NCI-H345 (cell line): ENCODE data around the gene C1QTNF5.

Experiments used
- DNase-seq: peaks from one replicate; lab custom pipeline; 2025; lab: John Stamatoyannopoulos, UW

C1QTNF5 gene

DNA sequence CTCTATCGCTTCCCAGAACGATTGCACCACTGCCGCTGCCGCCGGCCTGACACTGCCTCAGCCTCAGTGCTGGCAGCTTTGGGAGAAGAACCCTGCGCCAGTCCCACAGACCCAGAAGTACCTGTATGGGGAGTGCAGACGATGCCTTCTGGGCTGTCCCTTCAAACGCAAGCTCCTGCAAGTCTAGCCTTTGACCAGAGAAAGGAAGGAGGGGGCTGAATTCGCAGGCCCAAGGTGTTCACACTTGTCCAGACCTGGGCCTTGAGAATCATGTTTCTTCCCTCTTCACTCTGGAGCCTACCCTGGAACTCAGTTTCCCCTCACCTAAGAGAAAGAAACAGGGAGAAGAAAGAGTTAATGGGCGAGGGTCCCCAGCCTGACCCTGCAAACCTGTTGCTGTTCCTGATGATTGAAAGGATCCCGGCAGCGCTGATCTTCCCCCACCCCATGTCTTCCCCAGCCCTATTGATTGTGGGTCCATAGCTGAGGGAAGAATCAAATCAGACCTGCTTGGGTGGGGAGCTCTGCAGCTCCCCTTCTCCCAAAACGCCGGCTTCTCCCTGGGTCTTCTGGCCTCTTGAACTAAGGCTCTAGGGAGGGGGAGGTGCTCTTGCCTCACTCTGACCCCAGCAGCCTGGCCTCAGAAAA lies 23.0 kb downstream of the C1QTNF5 start:
- DNase-seq = no peak

DNA sequence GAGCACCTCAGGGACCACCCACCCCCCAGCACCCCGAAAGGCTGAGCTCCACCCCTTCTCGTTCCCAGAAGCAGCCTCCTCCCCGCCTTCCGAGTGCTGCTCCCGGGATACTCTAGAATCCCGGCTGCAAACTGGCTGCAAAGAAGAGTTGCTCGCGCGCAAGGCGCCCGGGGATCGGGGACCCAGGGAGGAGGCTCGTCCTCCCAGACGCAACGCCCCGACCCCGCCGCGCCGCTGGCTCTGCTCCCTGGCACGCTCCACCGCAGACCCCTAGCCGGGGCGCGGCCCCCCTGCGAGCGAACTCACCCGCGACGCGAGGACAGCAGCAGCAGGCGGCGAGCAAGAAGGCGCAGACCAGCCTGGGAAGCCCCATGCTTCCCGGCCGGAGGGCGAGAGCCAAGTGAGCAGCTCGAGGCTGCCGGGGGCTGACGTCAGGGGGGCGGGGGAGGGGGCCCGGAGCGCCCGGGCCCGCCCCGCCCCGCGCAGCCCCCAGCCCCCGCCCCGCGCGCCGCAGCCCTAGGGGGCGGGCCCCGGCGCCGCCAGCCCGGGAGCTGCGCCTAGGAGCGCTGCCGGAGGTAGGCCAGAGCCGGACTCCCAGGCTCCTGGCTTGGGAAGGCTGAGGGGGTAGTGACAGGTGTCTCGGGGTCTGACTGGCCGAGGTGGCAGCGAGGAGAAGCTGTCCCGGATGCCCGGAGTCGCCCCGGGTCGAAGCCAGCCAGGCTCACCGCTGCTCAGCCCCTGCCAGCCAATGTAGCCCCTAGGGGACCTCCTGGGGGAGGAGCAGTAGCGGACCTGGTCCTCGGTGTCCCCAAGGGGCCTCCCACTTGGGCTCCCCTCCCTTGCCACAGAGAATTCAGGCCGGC lies 23.7 kb downstream of the C1QTNF5 start, which contains the start of gene MCAM:
Gene MCAM (minus strand): TSS at position 402 of the 863 bp plus-strand sequence. CDS start 29 bp downstream, at position 373.
- peak; percentile 46 for DNase-seq

DNA sequence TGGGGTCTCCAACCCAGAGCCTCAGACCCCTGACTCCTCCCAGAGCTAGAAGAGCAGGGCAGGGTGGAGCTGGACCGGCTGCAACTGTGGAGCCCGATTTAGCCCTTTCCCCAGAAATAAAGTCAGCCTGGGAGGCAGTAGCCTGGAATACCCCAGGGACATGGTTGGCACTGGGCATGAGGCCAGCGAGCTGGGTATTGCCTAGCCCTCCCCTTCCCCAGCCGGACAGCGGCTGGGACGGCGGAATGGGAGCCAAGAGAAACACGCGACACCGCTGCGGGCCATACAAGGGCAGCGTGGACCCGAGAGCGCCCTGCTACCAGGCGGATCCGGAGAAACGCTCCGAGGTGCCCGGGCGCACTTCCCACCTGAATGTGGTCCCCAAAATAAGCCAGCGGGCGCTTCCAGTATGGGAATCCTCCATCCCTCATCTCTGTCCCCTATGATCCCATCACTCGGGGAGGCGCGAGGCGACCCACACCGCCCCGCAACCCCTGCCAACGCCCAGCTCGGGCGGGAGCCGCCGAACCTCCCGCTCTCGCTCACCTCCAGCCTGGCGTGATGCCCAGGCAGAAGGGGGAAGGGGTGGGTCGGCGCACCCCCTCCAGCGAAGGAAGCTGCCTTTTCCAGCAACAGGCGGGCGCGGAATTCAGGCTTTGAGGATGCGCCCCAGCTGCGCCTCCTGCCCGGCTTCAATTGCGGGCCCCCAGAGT lies 24.5 kb downstream of the C1QTNF5 start:
- peak; percentile 70 for DNase-seq

- DNase-seq = no peak
Measured at GRCh38 chr11:119315131-119316015, 25.3 kb downstream of the C1QTNF5 start.

DNA sequence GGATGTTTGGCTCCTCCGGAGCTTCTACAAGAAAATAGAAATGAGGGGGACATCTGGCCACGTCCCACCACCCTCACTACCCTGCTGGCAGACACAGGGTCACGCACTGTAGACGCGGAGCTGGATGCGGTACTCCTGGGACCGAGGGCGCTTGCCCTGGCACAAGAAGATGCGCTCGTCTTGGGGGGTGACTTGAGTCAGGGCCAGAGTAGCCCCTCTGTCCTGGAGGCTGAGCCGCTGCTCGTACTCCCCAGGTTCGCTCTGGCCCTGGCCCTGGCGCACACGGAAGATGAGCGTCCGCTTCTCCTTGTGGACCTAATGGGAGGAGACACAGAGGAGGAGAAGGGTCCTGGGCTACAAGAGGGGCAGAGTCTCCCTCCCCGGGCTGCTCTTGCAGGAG lies 26.0 kb downstream of the C1QTNF5 start:
- no peak for DNase-seq

GRCh38 chr11:119310682-119311052 lies 30.0 kb downstream of the C1QTNF5 start:
- DNase-seq = no peak

DNA sequence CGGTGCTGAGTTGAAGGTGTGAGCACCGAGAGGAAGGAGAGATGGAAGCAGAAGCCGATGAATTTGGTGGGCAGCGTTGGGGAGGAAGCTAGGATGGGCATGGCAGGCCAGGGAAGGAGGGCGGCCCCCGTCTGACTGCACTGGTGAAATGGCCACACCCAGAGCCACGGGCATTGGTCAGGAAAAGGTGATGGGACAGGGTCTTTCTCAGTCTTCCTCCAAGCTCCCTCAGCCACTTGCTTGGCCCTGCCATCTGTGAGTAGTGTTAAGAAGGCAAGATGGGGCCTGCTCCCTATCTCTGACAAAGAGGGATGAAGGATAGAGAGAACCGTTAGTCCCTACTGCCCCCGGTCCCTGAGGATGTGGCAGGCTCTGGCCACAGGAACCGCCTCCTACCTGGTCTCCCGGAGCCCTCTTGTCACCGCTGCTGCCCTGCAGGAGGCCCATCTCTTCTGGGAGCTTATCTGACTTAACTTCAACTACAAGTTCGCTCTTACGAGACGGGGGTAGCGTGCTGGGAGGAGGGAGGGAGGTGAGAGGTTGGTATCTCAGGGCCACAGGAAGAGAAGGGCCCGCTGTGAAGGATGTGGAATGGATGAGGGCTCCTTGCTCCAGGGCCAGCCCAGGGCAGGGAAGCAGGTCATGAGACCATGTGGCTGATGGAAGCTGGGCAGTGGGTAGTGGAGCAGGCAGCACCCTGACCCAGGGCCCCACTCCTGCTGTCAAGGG lies 30.6 kb downstream of the C1QTNF5 start:
- DNase-seq = no peak

- DNase-seq = no peak
Measured at GRCh38 chr11:119309411-119309810, 31.3 kb downstream of the C1QTNF5 start.

- DNase-seq = no peak
Measured at GRCh38 chr11:119307974-119308373, 32.7 kb downstream of the C1QTNF5 start.

GRCh38 chr11:119307219-119307618 lies 33.5 kb downstream of the C1QTNF5 start:
- DNase-seq = no peak

GRCh38 chr11:119306373-119306890 lies 34.3 kb downstream of the C1QTNF5 start:
- no peak for DNase-seq

- DNase-seq = no peak
Measured at GRCh38 chr11:119305556-119306372, 34.9 kb downstream of the C1QTNF5 start.

DNA sequence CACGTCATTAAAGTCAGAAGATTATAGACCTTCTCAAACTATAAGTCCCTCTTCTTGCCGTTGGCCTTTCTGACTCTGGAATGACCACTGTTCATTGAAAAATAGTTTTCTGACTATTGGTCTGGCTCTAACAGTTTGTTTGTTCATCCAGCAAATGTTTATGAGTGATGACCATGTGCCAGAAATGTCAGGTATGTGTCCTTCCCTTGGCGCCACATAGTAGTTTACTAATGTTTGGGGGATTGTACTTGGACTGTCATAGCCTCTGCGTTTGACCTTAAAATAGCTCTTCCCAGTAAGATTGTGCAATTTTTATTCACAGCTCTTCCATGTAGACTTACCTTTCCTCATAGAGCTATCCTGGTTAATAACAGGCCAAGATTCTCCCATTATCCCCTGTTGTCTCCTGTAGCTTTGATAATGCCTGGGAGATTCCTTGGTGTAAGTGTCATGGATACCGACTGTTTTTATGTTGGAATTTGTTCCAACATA lies 37.4 kb downstream of the C1QTNF5 start:
- DNase-seq = no peak

DNA sequence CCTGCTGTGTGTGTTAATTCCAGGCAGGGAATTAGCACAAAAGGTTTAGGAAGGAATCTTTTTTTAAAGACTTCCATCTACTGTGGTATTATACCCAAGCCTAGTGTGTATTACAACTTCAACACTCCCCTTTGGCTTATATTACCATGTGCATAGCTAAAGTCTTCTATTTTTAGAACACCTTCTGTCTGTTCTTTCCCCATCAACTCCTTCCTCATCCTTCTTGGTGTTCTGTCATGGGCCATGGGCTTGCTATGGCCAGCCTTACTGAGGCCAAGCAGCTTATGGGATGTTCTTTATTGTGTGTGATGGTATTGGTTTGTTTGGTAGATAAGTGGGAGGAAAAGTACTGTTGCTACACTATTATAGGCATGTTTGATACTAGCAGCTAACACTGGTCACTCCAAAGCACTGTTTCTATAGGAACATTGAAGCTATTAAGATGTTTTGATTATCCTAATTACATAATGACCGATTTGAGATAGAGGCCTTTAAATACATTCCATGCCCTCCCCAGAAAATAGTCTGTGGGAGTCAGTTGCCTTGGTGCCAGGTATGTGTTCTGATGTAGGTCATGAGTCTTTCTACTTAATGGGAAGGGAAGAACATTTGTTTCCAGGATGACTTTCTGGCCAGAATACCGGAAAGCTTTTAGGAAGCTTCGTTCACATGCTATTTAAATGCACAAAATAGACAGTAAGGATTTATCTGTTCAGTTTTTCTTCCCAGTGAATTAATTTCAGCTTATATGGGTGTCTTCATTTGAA lies 40.3 kb downstream of the C1QTNF5 start:
- no peak for DNase-seq

GRCh38 chr11:119299416-119299815 lies 41.3 kb downstream of the C1QTNF5 start:
- no peak for DNase-seq

- DNase-seq = no peak
Measured at GRCh38 chr11:119298726-119299125, 42.0 kb downstream of the C1QTNF5 start.

- DNase-seq = no peak
Measured at GRCh38 chr11:119297938-119298337, 42.7 kb downstream of the C1QTNF5 start.

GRCh38 chr11:119295178-119295577 lies 45.5 kb downstream of the C1QTNF5 start:
- DNase-seq = no peak

- DNase-seq = no peak
Measured at GRCh38 chr11:119293461-119293860, 47.2 kb downstream of the C1QTNF5 start.
